Gastrocnemius medialis (tissue), 4 donors: Measurements from ENCODE around the gene FNIP2. TPM values are rescaled to one million over a fixed set of nuclear protein-coding genes. Genes with fewer than 3 reads are reported as not detected.
A peak's percentile ranks its signal among the peaks of the same experiment; 100 is the strongest.

Source experiments
- ATAC-seq, 2 donors: fragments of 150-250 bp; one replicate each; pipeline ENCODE4 v1.9.1; 2016
- DNase-seq, 2 donors: peaks; one replicate each; pipeline ENCODE4 v3.0.0-alpha.2; 2019
- H3K27ac ChIP-seq, 4 donors: fragments of 200-600 bp; sonication (generic); 1 replicate in 1 of 4; 2 replicates in 3 of 4; pipeline ENCODE4 v1.5.1; 2016 to 2018; ENCODE audit warnings: mild to moderate bottlenecking in 2 of 4, moderate library complexity in 1 of 4
- H3K27me3 ChIP-seq, 3 donors: fragments of 200-600 bp; sonication (generic) in 2 of 3; 1 replicate in 1 of 3; 2 replicates in 2 of 3; pipeline versions ENCODE4 v1.5.1 to v1.6.0; 2016 to 2019; ENCODE audit warnings: mild to moderate bottlenecking in 1 of 3, moderate library complexity in 1 of 3
- H3K36me3 ChIP-seq, 2 donors: fragments of 200-600 bp; sonication (generic) in 1 of 2; one replicate each; pipeline ENCODE4 v1.5.1; 2017 to 2018
- H3K4me1 ChIP-seq, 2 donors: fragments of 200-600 bp; sonication (generic) in 1 of 2; one replicate each; pipeline ENCODE4 v1.5.1; 2016 to 2017; ENCODE audit warnings: mild to moderate bottlenecking in 2 of 2
- H3K4me3 ChIP-seq, 4 donors: fragments of 200-600 bp; sonication (generic) in 3 of 4; 1 replicate in 1 of 4; 2 replicates in 3 of 4; pipeline ENCODE4 v1.5.1; 2016 to 2019; ENCODE audit warnings: mild to moderate bottlenecking in 2 of 4
- H3K9me3 ChIP-seq, 3 donors: fragments of 200-600 bp; sonication (generic) in 2 of 3; 1 replicate in 1 of 3; 2 replicates in 2 of 3; pipeline ENCODE4 v1.5.1; 2016 to 2019
- POLR2A ChIP-seq, 2 donors: fragments of 450-650 bp; IDR thresholded peaks; one replicate each; pipeline ENCODE4 v1.6.1; 2017; ENCODE audit warnings: antibody characterized with exemption in 2 of 2, mild to moderate bottlenecking in 2 of 2, moderate library complexity in 2 of 2
- in situ Hi-C, 4 donors: fragments of 200-750 bp; cut with MboI; loops; one replicate each; pipeline versions ENCODE4 v1.15.0 to v1.8.0; 2017; ENCODE audit warnings: low sequenced_read_pairs in 4 of 4
- intact Hi-C: fragments of 100-400 bp; cut with DNase I; formaldehyde crosslinking; loops from one replicate; pipeline ENCODE4 v1.15.1; 2023; ENCODE audit warnings: low total_unique reads
- total RNA-seq, 4 donors: library from RNA; depleted of rRNA; stranded (reverse); fragments of >200 nt; gene quantifications; one replicate each; pipeline versions ENCODE4 v1.1.0 to v1.2.3, GENCODE V29; 2016
- TF ChIP-seq, protein P1 (sequence below), 5 experiments: fragments of 450-650 bp in 3 of 5; fragments of 200-600 bp in 2 of 5; sonication (generic) in 2 of 5; IDR thresholded peaks in 4 of 5; conservative IDR thresholded peaks in 1 of 5; 1 replicate in 4 of 5; 2 replicates in 1 of 5; pipeline ENCODE4 v1.5.1; 2016 to 2019; ENCODE audit warnings: antibody characterized with exemption in 5 of 5, mild to moderate bottlenecking in 3 of 5, moderate library complexity in 3 of 5

FNIP2 gene
- total RNA-seq, 4 donors from 2014 or later, result 9.9 to 32.8 (median 22.2) TPM

DNA sequence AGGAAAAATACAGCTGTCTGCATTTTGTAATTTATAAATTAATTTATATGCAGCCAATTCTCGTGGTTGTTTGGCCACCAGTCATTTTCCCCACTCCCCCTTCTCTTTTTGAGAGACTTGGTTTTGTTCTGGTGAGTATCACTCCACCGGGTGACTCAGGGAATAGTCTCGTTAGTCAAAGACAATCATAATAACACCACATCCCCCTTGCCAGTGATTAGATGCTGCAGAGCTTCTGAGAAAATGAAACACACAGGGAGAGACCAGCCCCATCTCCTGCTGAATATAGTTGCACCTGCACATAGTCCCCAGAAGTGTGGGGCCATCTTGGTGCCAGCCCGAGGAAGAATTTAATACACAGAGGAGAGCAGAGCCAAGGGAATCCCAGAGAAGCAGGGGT, 8.0 kb upstream of the FNIP2 start:
- Histone ChIP-seq H3K36me3 (no peaks in the 10 kb centered on the region), H3K27ac (no peak overlapping the region), H3K9me3 (no peaks in the 10 kb centered on the region), H3K27me3 (no peaks in the 10 kb centered on the region), H3K4me3 (no peak overlapping the region), H3K4me1 (no peaks in the 10 kb centered on the region)
- in situ Hi-C loops, result no loop called here
- intact Hi-C loops, result no loop called here
- no peak for ATAC-seq
- TF ChIP-seq, protein P1, sequence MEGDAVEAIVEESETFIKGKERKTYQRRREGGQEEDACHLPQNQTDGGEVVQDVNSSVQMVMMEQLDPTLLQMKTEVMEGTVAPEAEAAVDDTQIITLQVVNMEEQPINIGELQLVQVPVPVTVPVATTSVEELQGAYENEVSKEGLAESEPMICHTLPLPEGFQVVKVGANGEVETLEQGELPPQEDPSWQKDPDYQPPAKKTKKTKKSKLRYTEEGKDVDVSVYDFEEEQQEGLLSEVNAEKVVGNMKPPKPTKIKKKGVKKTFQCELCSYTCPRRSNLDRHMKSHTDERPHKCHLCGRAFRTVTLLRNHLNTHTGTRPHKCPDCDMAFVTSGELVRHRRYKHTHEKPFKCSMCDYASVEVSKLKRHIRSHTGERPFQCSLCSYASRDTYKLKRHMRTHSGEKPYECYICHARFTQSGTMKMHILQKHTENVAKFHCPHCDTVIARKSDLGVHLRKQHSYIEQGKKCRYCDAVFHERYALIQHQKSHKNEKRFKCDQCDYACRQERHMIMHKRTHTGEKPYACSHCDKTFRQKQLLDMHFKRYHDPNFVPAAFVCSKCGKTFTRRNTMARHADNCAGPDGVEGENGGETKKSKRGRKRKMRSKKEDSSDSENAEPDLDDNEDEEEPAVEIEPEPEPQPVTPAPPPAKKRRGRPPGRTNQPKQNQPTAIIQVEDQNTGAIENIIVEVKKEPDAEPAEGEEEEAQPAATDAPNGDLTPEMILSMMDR (IDR thresholded peaks at IDR 0.05 in 4 of 5, conservative IDR thresholded peaks at IDR 0.05 in 1 of 5), result no peak
- TF ChIP-seq POLR2A (IDR thresholded peaks at IDR 0.05), result no peak
- no peak for DNase-seq

DNA sequence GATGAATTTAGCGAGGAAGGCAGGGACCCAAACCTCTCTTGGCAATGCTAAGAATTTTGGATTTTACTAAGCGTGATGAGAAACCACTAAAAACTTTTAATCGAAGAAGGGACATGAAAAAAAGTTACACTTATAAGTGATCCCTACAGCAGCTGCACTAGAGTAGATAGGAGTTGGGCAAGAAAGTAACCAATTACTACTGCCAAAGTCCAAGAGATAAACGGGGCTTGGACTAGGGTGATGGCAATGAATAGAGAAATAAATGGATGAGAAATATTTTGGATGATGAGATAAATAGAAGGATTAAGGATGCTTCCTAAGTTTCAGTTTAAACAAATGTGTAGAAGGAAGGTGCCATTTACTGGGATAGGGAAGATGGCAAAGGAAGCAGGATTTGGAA, 6.3 kb upstream of the FNIP2 start:
- no peak overlapping the region for H3K4me3 ChIP-seq
- H3K27ac ChIP-seq, result no peak overlapping the region
- no peaks in the 10 kb centered on the region for H3K4me1 ChIP-seq
- DNase-seq (no peak), ATAC-seq (no peak)
- in situ Hi-C loops, result no loop called here
- no peaks in the 10 kb centered on the region for H3K27me3 ChIP-seq
- no peaks in the 10 kb centered on the region for H3K9me3 ChIP-seq
- intact Hi-C loops, result no loop called here
- H3K36me3 ChIP-seq, result no peaks in the 10 kb centered on the region
- no peak for TF ChIP-seq POLR2A (IDR thresholded peaks at IDR 0.05)
- TF ChIP-seq, protein P1 (IDR thresholded peaks at IDR 0.05 in 4 of 5, conservative IDR thresholded peaks at IDR 0.05 in 1 of 5), result no peak

DNA sequence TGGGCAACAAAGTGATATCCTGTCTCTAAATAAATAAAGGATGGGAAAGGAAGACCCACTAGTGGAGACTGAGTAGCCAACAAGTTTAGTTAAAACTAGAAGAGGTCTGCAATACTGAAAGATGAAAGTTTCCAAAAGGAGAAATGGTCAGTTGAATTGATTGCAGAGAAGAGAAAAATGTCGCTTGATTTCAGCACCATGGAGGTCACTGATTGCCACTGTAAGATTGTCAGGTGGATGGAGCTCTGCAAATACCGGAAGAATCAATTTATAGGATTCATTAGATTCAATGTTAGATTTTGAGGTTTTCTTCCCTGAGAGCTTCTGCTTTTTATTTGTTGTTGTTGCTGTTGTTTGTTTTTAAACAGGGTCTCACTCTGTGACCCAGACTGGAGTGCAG, 5.4 kb upstream of the FNIP2 start:
- Histone ChIP-seq H3K27ac (no peak overlapping the region), H3K27me3 (no peaks in the 10 kb centered on the region), H3K4me1 (peaks cover 0 to 7% of the 10 kb centered on the region in 2 donors), H3K36me3 (no peaks in the 10 kb centered on the region), H3K9me3 (no peaks in the 10 kb centered on the region), H3K4me3 (no peak overlapping the region)
- TF ChIP-seq, protein P1 (IDR thresholded peaks at IDR 0.05 in 4 of 5, conservative IDR thresholded peaks at IDR 0.05 in 1 of 5), result no peak
- TF ChIP-seq POLR2A (IDR thresholded peaks at IDR 0.05), result no peak
- intact Hi-C loops, result no loop called here
- in situ Hi-C loops, result no loop called here
- ATAC-seq (no peak), DNase-seq (no peak)

DNA sequence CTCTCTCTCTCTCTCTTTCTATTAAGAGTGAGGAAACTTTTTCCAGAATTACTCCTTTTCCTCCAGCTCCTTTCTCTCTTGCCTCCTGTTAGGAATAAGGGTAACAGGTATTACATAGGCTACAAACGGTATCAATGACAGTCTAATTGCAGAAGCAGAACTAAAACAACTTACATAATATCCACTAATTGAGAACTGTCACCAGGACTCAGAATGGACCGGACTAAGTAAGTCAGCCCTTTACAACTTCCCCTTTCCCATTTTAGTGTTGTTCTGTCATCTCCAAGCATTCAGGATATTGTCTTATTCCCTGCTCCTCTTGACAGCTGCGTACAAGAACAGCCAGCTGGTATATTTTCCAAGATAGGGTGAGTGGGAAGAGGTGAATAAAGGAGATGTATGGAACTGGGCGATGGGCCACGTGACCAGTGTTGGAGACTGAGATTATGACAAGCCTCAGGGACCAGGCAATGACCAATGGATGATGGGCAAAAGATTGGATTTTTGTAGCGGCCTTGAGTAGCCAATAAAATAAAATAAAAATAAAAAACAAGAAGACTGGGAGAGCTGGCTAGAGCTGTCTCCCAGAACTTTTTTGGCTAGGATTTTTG, 2.3 kb upstream of the FNIP2 start:
- intact Hi-C loops (loop anchor here (5.0 kb wide), 1 partner anchor 76 kb away; no protein-coding TSS in a partner anchor), in situ Hi-C loops (no loop called here)
- no peaks in the 10 kb centered on the region for H3K9me3 ChIP-seq
- peak overlapping the region in 2 of 4 donors; percentile 12 to 91 for H3K27ac ChIP-seq
- no peak for ATAC-seq
- H3K4me3 ChIP-seq, result no peak overlapping the region
- peaks cover 18 to 25% of the 10 kb centered on the region in 2 donors for H3K4me1 ChIP-seq
- DNase-seq, result no peak
- no peaks in the 10 kb centered on the region for H3K27me3 ChIP-seq
- H3K36me3 ChIP-seq, result no peaks in the 10 kb centered on the region
- no peak for TF ChIP-seq POLR2A (IDR thresholded peaks at IDR 0.05)
- TF ChIP-seq, protein P1 (IDR thresholded peaks at IDR 0.05 in 4 of 5, conservative IDR thresholded peaks at IDR 0.05 in 1 of 5), result no peak

DNA sequence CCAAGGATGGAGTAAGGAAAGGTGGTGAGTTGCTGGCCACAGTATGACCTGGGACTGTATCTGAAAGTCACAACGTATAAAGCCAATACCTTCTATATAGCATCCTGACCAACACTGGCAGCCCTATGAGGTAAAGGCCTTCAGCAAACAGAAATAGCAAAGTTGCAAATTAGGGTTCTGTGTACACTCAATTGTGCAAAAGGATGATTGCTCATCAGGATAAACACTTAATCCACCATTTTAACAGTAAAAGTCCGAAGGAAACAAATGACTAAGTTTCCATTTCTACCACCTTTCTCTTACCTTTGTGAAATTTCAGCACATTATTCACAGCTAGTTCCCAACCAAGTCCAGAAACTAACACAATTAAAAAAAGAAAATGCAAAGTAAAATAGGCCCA, 1.4 kb upstream of the FNIP2 start:
- Histone ChIP-seq H3K9me3 (no peaks in the 10 kb centered on the region), H3K36me3 (no peaks in the 10 kb centered on the region), H3K4me1 (peaks cover 26 to 34% of the 10 kb centered on the region in 2 donors), H3K27me3 (no peaks in the 10 kb centered on the region), H3K4me3 (no peak overlapping the region), H3K27ac (peak overlapping the region; percentile 88 to 95 (median 92))
- no peak for ATAC-seq
- intact Hi-C loops, result loop anchor here (5.0 kb wide), 1 partner anchor 75 kb away; no protein-coding TSS in a partner anchor
- no peak for DNase-seq
- in situ Hi-C loops, result no loop called here
- no peak for TF ChIP-seq POLR2A (IDR thresholded peaks at IDR 0.05)
